RWPE2 (cell line): ENCODE data around the gene GANC.
A peak's percentile ranks its signal among the peaks of the same experiment; 100 is the strongest.
"Not testable (repeated sequence)": the region's sequence is repeated elsewhere in the genome, so short reads cannot be mapped to it uniquely, and the experiment has no call there.

Source experiments
- ATAC-seq: fragments of 200-7000 bp; cut with Tn5 transposase; 3 replicates; pipeline ENCODE4 v1.9.1; 2021; ENCODE audit warnings: low read depth
- DNase-seq: peaks from one replicate; pipeline ENCODE4 v3.0.0-alpha.2; 2020; ENCODE audit warnings: low spot score
- H3K27ac ChIP-seq: fragments of 450-650 bp; 2 replicates; pipeline ENCODE4 v1.5.1; 2017; ENCODE audit warnings: mild to moderate bottlenecking; ENCODE audit not compliant: poor library complexity, severe bottlenecking
- H3K27me3 ChIP-seq: fragments of 250-450 bp; sonication (Bioruptor Pico); 2 replicates; pipeline ENCODE4 v1.5.1; 2021; ENCODE audit warnings: mild to moderate bottlenecking, moderate library complexity; ENCODE audit not compliant: insufficient read depth, poor library complexity, severe bottlenecking
- H3K36me3 ChIP-seq: fragments of 250-450 bp; sonication (Bioruptor Pico); 2 replicates; pipeline ENCODE4 v1.5.1; 2020; ENCODE audit warnings: low read depth, mild to moderate bottlenecking, moderate library complexity
- H3K4me1 ChIP-seq: fragments of 250-450 bp; sonication (Bioruptor Pico); 2 replicates; pipeline ENCODE4 v1.5.1; 2021; ENCODE audit warnings: mild to moderate bottlenecking, moderate library complexity; ENCODE audit not compliant: insufficient read depth, poor library complexity, severe bottlenecking
- H3K4me3 ChIP-seq: fragments of 250-450 bp; sonication (Bioruptor Pico); 2 replicates; pipeline ENCODE4 v1.5.1; 2021; ENCODE audit warnings: mild to moderate bottlenecking, moderate library complexity; ENCODE audit not compliant: severe bottlenecking
- H3K9me3 ChIP-seq: fragments of 250-450 bp; sonication (Bioruptor Pico); 2 replicates; pipeline ENCODE4 v1.5.1; 2021; ENCODE audit warnings: mild to moderate bottlenecking, moderate library complexity; ENCODE audit not compliant: severe bottlenecking
- CTCF ChIP-seq: fragments of 450-650 bp; IDR thresholded peaks from one replicate; pipeline ENCODE4 v1.5.1; 2017; ENCODE audit warnings: mild to moderate bottlenecking, moderate library complexity; ENCODE audit not compliant: poor library complexity, severe bottlenecking

The GANC gene

GRCh38 chr15:42287931-42288330 is 14.9 kb downstream of the GANC start:
- ATAC-seq (no peak), DNase-seq (no peak)
- TF ChIP-seq CTCF: no peak
- H3K4me1 ChIP-seq: no peaks in the 10 kb centered on the region
- no peak overlapping the region for H3K4me3 ChIP-seq
- H3K27ac ChIP-seq: no peak overlapping the region
- H3K36me3 ChIP-seq: peaks cover 28% of the 10 kb centered on the region
- no peaks in the 10 kb centered on the region for H3K9me3 ChIP-seq
- no peaks in the 10 kb centered on the region for H3K27me3 ChIP-seq

GRCh38 chr15:42289166-42289565 is 16.2 kb downstream of the GANC start:
- ATAC-seq (peak; percentile 56; the same call in 2 of the 3 replicates), DNase-seq (no peak)
- no peaks in the 10 kb centered on the region for H3K9me3 ChIP-seq
- H3K27me3 ChIP-seq: no peaks in the 10 kb centered on the region
- TF ChIP-seq CTCF: no peak
- no peaks in the 10 kb centered on the region for H3K4me1 ChIP-seq
- no peak overlapping the region for H3K27ac ChIP-seq
- peaks cover 31% of the 10 kb centered on the region for H3K36me3 ChIP-seq
- no peak overlapping the region for H3K4me3 ChIP-seq

- H3K9me3 ChIP-seq, H3K27ac ChIP-seq, H3K27me3 ChIP-seq, H3K4me3 ChIP-seq, H3K4me1 ChIP-seq, DNase-seq, ATAC-seq: not testable (repeated sequence)
- H3K36me3 ChIP-seq: peaks cover 30% of the 10 kb centered on the region
Measured at GRCh38 chr15:42301004-42301403, 28.0 kb downstream of the GANC start.

GRCh38 chr15:42306681-42307080 is 33.7 kb downstream of the GANC start:
- no peaks in the 10 kb centered on the region for H3K4me1 ChIP-seq
- H3K27ac ChIP-seq: no peak overlapping the region
- no peak overlapping the region for H3K4me3 ChIP-seq
- no peaks in the 10 kb centered on the region for H3K27me3 ChIP-seq
- peaks cover 27% of the 10 kb centered on the region for H3K36me3 ChIP-seq
- TF ChIP-seq CTCF: no peak
- no peaks in the 10 kb centered on the region for H3K9me3 ChIP-seq
- ATAC-seq (no peak), DNase-seq (no peak)

- no peak for DNase-seq
- H3K27ac ChIP-seq: no peak overlapping the region
- H3K4me3 ChIP-seq: no peak overlapping the region
- no peak for ATAC-seq
- no peaks in the 10 kb centered on the region for H3K9me3 ChIP-seq
- no peaks in the 10 kb centered on the region for H3K4me1 ChIP-seq
- peaks cover 24% of the 10 kb centered on the region for H3K36me3 ChIP-seq
- TF ChIP-seq CTCF: no peak
- H3K27me3 ChIP-seq: no peaks in the 10 kb centered on the region
Measured at GRCh38 chr15:42313463-42313862, 40.5 kb downstream of the GANC start.

GRCh38 chr15:42314818-42315217 is 41.8 kb downstream of the GANC start:
- TF ChIP-seq CTCF: no peak
- no peaks in the 10 kb centered on the region for H3K27me3 ChIP-seq
- no peak overlapping the region for H3K27ac ChIP-seq
- H3K36me3 ChIP-seq: peaks cover 24% of the 10 kb centered on the region
- H3K4me3 ChIP-seq: no peak overlapping the region
- H3K4me1 ChIP-seq: no peaks in the 10 kb centered on the region
- no peaks in the 10 kb centered on the region for H3K9me3 ChIP-seq
- DNase-seq (no peak), ATAC-seq (no peak)
